IPS DF 19.7 (cell line): ENCODE measurements around the gene CAD.
"Not testable (repeated sequence)": the region's sequence is repeated elsewhere in the genome, so short reads cannot be mapped to it uniquely, and the experiment has no call there.

Experiments used
- DNase-seq: peaks from one replicate; pipeline ENCODE4 v3.0.0-alpha.2; 2013; ENCODE audit warnings: low read depth, low spot score

Gene CAD

DNA sequence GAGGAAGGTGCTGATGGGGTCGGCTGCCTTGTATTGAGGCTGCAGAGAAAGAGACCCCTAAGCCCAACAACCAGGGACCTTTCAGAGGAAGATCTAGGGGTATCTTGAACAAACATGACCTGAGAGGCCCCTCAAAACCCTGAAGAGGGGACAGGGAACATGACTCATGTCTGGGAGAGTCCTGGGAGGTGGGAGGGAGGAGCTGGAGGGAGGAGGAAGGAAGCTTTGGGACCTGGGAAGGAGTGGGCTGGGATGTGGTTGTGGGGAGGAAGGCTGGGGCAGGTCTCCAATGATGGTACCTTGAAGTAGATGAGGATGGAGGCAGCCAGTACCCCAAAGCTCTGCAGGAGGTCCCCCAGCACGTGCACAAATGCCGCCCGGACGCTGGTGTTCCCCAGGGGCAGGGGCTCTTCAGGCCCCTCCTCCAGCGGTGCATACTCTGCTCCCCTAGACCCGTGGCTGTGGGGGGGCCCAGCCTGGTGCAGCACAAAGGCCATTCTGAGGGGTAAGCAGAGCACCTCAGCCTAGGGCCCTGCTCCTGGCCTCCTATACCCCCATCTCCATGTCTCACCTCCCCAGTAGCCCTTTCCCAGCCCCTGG is 39.8 kb downstream of the CAD start:
- no peak for DNase-seq

DNA sequence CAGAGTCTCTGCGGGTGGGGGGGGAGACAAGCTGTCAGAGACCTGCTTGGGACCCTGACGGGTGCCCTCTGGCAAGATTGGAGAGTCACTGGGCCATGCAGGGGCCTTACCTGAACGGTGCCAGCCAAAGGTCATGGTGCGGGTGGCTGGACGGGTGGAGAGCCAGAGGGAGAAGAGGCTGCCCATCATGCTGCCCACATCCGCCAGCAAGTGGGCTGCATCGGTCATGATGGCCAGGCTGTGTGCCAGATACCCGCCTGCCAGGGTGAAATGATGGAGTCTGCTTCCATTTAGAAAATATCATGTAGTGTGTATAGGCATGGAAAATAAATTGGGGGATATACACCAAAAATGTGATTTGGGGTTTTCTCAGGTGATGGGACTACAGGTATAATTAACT is 40.9 kb downstream of the CAD start:
- no peak for DNase-seq

DNA sequence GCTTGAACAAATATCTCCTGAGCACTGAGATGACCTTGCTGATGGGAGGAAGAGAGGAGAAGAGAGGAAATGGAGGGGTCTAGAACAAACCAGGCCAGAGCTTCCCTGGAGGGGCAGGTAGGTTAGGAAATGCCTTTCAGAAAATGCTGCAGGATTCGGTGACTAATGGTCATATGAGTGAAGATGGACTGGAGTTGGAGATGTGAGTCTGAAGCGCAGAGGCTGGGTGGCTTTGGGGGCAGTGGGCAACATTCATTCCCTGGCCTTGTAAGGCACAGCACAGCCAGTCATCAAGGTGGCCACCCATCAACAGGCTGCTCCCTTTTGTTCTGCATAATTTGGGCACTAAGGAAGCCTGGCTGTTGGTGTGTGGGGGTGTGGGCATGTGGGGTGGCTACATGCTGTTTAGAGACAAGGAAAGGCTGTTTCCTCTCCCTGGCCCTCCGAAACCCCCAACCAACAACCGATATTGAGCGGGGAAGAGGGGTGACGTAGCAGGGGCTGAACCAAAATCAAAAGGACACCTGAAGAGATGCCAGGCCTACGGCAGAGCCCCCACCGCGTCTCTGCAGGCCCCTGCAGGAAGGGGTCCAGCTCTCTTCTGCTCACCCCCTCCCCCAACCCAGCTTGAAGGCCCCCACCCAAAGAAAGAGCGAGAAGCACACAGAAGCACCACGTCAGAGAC is 44.2 kb downstream of the CAD start:
- DNase-seq: no peak

DNA sequence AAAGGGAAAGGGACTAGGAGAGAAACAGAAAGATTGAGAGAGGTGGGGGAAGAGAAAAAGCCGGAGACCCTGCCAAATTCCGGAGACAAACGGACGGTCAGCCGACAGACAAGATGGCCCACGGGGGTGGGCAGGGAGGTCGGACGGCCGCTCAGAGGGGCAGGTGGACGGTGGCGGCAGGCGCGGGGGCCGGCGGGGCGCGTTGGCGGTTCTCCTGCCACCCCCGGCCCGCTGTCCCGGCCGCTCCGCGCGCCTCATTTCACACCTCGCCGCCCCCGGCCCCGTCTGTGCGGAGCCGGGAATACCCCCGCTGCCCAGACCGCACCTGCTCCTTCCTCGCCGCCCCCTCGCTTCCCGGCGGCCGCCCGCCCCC is 44.7 kb downstream of the CAD start:
- DNase-seq: no peak

DNA sequence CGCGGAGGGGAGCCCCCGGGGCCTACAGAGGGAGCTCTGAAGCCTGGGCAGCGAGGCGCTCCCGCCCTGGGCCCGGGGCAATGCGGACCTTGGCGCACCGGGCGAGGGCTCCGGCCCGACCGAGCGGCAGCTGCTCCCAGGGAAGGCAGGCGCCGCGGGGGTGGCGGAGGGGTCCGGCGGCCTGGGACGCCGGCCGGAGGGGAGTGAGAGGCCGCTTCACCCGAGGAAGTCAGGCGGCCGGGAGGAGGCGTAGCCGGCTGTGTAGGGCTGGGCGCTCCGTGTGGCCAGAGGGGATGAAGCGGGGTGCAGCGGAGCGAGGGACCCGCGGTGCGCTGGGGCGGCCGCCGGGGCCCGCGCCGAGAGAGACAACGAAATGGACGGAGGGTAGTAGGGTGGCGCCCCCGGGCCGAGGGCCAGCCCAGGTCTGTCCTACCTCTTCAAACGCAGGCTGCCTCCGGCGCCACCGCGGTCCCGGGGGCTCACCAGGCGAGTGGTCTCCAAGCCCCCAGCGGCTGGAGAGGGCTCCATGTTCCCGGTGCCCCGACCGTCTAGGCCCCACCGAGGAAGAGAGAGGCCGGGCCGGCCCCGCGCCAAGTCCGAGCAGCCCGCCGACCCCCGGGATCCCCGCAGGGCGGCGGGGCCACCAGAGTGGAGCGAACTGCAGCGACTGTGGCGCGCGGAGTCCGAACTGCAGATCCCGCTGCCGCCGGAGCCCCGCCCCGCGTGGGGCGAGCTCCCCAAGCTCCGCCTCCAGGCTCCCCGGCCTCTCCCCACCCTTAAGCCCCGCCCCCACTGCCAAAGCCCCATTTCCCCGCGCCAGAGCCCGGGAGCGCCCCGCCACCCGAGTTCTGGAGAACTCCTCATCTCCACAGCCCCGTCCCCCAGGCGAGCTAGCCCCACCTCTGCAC is 45.5 kb downstream of the CAD start, which contains the start of gene SLC30A3:
Gene SLC30A3 (minus strand): TSS at position 669 of the 908 bp plus-strand sequence. CDS start 141 bp downstream, at position 528.
- no peak for DNase-seq

DNA sequence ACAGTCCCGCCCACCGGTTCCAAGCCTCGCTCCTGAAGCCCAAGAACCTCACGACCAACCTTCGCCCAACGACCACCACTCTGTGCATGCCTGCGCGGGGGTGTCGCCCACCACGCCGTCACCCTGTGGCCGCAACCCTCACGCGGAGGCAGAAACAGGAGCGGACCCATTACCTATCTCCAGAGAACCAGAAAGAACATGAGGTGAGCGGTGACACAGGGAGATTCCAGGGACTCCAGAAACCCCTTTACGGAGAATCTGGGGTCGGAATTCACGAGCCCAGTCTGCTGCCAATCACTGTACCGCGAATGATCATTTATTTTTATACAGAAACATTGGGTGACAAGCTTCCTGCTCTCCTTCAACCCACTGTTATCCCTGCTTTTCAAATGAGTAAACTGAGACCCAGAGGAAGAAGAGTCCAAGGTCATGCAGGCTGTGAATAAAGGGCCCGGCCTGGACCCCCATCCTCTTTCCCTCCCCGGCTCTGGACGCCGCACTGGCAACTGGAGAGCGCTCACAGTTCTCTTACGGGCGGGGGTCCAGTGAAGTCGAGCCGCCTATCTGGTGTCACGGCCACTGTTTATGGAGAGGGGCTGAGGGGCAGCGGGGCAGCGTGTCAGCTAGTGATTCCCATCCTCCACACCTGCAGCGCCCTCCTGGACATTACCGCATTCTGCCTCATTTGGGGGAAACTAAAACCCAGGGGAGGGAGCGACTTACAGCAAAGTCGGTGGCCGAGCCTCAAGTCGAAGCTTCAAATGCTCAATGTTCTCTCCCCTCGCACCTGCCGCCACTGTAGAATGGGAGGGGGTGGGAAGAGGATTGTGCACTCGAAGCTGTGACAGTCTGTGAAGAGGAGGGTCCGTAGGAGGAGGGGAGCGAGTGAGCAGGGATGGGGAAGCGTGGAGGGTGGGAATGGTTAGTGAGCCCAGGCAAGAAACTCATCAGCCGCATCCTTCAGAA is 46.4 kb downstream of the CAD start:
- DNase-seq: no peak

DNA sequence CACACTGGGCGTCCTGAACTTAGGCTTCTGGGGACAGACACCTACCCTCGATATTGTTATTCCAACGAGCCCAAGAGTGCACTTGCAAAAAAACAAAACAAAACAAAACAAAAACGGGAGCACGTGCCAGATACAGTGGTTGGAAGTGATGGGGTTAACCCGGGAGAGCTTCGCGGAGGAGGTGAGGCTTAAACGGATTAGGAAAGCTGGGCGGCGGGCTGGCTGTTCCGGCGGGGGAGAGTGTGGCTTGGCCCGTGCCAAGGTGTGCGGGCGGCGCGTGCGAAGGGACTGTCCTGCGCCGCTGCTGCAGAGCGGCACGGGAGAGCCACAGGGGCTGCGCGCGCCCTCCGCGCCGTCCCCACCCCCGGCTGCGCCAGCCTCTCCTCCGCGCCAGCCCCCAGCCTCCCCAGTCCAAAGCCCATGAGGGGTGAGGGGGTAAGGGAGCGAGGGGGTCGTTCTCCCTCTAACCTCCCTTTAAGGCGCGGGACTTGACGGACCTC is 47.1 kb downstream of the CAD start:
- no peak for DNase-seq

DNA sequence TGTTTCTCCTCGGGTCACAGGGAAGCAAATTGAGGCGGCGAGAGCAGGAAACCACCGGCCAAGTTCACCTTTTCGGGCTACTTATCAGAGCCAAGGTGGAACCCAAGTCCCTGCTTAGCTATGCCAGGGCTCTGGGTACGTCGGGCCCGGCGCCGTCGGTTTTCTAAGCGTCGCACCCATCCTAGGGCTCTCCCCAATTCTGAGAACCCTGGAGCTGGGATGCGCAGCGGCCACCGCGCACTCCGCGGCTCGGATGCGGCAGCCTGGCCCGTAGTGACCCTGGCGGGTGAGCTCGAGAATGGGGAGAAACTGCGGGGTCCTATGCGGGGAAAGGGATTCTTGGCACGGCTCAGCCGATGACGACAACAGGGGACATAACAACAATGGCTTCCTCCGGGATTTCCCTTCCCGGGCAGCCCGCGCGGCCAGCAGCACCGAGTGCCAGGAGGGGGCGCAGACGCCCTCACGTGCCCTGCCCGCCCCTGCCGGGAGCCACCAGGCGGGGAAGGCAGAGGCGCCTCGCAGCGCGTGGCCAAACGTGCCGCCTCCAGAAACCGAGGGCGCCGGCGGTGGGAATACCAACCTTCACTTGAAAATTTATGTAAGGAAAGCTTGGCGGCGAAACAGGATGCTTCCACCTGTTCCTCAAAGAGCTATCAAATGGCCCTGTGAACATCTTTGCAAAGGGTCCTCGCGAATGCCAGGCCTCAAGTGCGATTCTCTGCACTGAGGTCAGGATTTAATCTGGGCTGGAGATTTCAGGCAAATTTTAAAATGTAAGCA is 47.8 kb downstream of the CAD start:
- no peak for DNase-seq

DNA sequence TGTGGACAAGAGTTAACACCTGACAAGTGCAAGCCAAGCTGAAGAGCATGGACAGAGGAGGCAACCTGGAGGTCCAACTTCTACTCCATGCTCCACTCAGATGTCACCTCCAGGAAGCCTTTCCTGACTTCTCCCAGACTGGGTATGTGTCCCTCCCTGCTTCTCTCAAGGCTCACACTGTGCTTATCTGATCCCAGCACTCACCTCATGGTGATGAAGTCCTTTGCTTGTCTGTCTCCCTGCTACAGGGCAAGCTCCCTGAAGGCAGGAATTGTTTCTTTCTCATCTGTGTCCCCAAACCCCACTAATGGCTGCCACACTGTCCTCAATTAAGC is 48.3 kb downstream of the CAD start:
- DNase-seq: no peak

DNA sequence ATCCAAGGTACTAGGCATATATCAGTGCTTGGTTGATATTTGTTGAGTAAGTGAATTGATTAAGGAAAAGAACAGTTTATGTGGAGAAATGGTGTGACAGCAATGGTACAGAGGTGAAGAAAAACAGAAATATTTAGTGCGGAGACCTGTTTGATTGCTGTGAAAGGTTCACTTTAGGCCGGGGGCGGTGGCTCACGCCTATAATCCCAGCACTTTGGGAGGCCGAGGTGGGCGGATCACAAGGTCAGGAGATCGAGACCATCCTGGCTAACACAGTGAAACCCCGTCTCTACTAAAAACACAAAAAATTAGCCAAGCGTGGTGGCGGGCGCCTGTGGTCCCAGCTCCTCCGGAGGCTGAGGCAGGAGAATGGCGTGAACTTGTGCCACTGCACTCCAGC is 51.1 kb downstream of the CAD start:
- not testable (repeated sequence) for DNase-seq

DNA sequence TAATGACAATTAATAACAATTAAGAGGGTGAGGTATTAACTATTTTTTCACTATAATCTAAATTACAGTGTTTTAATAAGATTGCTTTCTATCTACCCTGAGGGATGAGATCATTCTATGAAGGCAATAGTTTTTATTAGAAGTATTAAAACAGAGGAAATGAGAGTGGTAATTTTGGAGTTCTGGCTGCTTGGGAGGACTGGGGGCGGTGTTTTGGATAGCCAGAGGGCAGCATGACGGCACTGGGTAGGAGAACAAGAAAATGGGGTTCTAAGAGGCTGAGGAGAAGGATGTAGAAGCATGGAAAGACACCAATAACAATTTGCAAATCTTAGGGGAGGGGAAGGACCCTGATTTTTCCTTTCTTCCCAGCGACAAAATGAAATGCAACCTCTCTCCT is 53.0 kb downstream of the CAD start:
- no peak for DNase-seq

DNA sequence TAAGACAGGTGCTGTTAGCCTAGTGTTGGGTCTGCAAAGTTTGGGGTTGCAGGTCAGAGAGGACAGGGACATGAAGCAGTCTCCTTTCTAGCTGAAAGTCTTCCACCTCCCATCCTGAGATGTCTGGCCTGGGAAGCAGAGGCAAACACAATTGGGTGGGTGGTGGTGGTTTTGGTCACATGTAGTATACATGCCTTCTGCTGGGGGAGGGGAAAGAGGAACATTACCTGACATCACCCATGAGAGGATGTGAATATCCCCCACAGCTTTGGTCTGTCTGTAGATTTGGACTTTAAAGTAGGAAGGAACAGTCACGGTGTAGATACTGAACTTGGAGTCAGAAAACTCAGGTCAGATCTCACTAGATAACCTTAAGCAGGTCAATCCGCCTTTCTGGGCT is 53.5 kb downstream of the CAD start:
- no peak for DNase-seq

DNA sequence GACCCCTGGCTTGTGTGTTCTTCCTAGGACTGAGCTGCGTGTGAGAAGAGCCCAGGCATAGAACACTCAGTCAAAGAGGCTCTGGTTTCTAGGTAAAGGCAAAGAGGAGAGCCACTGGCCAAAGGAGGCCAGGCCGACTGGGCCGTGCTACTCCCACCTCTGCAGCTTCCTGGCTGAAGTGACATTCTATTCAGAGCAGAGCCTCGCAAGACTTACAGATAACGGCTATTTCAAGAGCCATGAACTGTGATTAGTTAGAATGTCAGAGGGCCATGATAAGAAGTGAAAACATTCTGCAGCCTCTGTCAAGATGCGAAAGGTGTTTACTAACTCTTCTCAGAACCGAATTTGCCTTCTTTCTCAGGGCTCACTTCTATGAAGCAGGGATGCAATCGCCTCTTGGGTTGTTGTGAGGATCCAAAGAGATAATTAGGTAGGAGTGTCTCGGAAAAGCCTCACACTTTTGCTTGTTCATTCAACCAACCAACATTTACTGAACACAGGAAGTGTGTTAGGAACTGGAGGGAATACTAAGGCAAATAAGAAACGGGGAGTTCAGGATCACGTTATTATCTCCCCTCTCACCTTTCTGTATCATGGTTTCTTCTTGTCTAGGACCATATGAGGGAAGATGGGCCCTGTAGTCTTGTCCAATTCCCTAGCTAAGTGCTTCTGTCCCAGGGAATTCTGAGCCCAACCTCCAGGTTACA is 54.6 kb downstream of the CAD start:
- no peak for DNase-seq

DNA sequence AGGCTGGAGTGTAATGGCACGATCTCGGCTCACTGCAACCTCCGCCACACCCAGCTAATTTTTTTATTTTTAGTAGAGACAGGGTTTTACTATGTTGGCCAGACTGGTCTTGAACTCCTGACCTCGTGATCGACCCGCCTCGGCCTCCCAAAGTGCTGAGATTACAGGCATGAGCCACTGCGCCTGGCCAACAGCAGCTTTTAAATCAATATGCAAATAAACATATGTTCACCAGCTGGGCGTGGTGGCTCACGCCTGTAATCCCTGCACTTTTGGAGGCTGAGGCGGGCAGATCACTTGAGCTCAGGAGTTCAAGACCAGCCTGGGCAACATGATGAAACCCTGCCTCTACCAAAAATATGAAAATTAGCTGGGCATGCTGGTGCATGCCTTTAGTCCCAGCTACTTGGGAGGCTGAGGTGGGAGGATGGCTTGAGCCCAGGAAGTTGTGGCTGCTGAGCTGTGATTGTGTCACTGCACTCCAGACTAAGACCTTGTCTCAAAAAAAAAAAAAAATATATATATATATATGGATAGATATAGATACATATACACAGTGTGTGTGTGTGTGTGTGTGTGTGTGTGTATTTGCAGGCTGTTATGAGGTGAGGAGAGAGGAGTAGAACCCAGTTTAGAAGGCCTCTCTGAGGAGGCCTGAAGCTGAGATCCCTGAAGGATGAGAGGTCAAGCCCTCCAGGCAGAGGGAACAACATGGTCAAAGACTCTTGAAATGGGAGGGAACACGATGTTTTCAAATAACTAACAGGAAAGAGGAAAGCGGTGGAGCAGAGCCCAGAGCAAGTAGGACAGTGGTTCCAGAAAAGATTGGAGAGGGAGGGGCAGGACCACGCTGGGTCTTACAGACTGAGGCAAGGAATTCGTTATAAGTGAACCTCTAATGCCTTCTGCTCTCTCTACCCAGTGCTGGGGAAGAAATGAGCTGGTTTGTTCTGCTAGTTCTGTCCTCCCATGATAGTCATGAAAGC is 55.7 kb downstream of the CAD start:
- DNase-seq: not testable (repeated sequence)

DNA sequence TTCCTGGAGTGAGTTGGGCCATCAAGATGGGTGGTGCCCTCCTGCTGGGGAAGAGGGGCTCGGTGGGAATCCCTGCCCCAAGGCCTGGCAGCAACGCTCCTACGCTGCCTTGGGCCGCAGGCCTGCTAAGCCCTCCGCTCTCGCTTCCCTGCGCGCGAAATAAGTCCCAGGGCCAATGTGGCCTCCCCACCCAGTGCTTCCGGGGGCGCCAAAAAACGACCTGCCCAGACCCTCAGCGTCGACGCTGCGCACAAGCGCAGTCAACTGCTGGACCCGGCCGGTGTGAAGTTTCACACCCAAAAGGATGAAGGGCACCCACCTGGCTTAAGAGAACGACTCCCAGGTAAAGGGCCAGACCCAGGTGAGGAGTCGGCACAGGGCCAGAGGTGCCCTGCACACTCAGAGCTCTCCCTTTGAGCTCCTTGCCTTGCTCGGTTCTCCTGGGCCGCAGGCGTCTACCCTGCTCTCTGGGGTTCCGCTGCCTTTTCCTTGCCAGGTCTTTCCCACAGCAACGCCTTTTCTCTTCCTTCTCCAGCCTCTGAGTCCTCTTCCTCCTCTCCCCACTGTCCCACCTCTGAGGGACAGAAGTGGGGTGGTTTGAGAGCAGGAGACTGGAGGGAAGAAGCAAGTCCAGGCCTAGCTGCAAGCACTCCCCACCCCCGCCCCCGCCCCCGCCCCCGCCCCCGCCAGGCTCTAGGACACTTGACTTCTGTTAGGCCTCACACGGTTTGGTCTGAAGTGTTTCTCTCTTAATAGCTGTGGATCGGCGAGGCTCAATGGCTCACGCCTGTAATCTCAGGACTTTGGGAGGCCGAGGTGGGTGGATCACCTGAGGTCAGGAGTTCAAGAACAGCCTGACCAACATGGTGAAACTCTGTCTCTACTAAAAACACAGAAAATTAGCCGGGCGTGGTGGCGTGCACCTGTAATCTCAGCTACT is 58.3 kb downstream of the CAD start, which contains the start of gene DNAJC5G:
Gene DNAJC5G (plus strand): TSS at position 223 of the 940 bp plus-strand sequence. CDS start 1,296 bp downstream, outside the sequence.
- no peak for DNase-seq

DNA sequence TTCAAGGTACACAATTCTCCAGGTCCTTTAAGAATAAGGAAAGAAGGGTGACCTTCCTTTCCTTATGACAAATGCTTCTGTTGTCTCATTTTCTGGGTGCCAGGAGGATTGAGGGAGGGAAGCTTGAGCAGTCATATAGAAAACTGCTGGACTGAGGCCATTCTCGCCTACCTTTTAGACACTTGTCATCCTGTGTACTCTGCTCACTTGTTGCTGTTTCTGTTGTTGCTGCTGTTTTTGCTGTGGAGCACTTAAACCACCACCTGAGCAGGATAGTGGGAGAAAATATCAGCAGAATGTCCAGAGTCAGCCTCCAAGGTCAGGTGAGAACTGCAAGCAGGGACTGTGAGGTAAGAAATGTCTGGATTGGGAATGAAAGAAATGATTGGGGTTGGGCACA is 60.8 kb downstream of the CAD start:
- DNase-seq: no peak

DNA sequence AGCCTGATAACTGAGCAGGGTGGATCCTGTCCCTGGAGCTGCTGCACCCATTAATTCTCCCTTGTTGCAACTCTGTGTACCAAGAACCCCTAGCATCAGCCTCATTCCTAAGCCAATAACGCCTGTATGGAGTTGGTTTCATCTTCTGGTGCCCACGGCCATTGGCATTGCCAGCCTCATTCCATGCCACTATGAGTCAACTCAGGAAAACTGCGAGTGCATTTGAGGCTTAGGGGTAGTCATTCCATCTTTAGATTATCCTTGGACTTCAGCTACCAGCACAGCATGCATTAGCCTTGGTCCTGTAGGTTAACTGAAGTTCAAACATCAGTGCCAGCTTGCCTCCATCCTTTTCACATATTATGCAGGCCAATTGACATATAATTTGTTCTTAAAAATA is 63.7 kb downstream of the CAD start:
- DNase-seq: no peak
